HEK293 (cell line): Measurements from ENCODE around the gene GOLT1A.

Source experiments
- OSR2 ChIP-seq: fragments of 450-650 bp; formaldehyde crosslinking; IDR thresholded peaks from 2 replicates; pipeline ENCODE4 v1.5.1; 2016; ENCODE audit warnings: missing biosample characterization, missing genetic modification characterization
- ZNF121 ChIP-seq: fragments of 450-650 bp; formaldehyde crosslinking; IDR thresholded peaks from 2 replicates; pipeline ENCODE4 v1.5.1; 2016; ENCODE audit warnings: missing biosample characterization, missing genetic modification characterization
- ZNF19 ChIP-seq: fragments of 450-650 bp; formaldehyde crosslinking; IDR thresholded peaks from 2 replicates; pipeline ENCODE4; 2016; ENCODE audit warnings: missing biosample characterization, missing genetic modification characterization, low read depth
- ZNF544 ChIP-seq: fragments of 450-650 bp; formaldehyde crosslinking; IDR thresholded peaks from 2 replicates; pipeline ENCODE4 v1.5.0; 2017; ENCODE audit warnings: missing biosample characterization, missing genetic modification characterization

GRCh38 chr1:204161609-204162493, 51.9 kb downstream of the GOLT1A start:
- TF ChIP-seq ZNF121 (tag by site-specific recombination) (no peak), ZNF19 (no peak), ZNF544 (tag by site-specific recombination) (no peak), OSR2 (tag by site-specific recombination) (no peak)
